Activated CD4-positive, CD25-positive, alpha-beta regulatory T cell treated with anti-CD3 and anti-CD28 coated beads, Interleukin-2, amount 50 U/mL, for 72 hours (primary cell): ENCODE measurements around the gene RFX1.
A peak's percentile ranks its signal among the peaks of the same experiment; 100 is the strongest.
"Not testable (repeated sequence)": the region's sequence is repeated elsewhere in the genome, so short reads cannot be mapped to it uniquely, and the experiment has no call there.

ENCODE experiments used
- DNase-seq: peaks from one replicate; pipeline ENCODE4 v3.0.0; 2021

Gene RFX1

DNA sequence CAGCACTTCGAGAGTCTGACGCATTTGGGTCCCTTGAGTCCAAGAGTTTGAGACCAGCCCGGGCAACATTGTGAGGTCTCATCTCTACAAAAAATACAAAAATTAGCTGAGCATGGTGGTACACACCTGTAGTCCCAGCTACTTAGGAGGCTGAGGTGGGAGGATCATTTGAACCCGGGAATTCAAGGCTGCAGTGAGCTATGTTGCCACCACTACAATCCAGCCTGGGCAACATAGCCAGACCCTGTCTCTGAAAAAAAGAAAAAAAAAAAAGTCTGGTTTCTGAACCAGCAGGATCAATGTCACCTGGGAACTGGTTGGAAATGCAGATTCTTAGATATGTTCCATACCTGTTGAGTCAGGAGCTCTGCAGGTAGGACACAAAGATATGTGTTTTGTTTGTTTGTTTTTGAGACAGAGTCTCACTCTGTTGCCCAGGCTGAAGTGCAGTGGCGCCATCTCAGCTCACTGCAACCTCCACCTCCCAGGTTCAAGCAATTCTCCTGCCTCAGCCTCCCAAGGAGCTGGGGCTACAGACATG lies 20.6 kb upstream of the RFX1 start:
- not testable (repeated sequence) for DNase-seq

DNA sequence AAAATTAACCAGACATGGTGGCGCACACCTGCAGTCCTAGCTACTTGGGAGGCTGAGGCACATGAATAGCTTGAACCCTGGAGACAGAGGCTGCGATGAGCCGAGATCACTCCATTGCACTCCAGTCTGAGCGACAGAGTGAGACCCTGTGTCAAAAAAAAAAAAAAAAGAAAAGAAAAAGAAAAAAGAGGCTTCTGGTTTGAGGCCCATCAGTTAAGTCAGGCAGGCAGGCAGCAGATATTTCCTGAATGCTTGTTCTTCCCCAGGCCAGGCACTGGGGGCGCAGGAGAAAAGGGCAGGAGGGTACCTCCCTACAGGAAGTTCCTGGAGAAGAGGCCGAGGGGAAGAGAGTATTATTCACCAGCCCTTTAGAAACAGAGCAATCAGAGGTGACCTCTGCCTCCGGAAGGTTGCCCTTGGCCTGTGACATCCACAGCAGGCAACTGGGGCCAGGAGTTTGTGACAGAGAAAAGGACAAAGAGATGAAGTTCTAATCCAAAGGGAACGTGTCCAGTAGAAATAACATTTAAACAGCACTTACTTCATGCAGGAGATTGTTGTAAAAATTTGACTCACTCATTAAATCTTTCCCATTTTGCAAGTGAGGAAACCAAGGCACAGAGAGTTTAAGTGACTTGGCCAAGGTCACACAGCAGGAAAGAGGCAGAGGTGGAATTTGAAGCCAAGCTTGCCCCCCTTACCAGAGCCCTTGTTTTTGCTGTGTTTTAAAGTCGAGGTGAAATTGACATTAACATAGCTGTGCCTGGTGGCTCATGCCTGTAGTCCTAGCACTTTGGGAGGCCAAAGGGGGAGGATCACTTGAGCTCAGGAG lies 17.5 kb upstream of the RFX1 start:
- DNase-seq, result no peak

DNA sequence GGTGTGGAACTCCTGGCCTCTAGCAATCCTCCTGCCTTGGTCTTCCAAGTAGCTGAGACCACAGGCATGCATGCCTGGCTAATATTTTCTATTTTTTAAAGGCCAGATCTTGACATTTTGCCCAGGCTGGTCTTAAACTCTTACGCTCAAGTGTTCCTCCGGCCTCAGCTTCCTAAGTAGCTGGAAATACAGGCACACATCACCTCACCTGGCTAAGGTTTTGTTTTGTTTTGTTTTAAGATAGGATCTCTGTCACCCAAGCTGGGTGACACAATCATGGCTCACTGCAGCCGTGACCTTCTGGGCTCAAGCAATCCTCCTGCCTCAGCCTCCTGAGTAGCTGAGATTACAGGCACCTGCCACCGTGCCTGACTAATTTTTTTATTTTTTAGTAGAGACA lies 16.3 kb upstream of the RFX1 start:
- no peak for DNase-seq

DNA sequence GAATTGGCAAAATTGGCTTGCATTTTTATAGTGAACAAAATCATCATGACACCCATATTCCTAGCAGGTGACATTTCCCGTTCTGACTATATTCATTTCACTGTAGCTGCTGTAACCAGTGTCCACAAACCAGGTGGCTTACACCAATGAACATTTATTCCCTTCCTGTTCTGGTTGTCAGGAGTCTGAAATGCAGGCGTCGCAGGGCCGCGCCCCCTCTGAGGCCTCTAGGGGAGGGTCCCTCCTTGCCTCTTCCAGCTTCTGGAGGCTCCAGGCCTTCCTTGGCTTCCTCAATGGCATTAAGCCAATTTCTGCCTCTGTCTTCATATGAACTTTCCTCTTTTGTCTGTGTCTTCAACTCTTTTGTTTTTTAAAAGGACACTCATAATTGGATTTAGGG lies 15.4 kb upstream of the RFX1 start:
- no peak for DNase-seq

DNA sequence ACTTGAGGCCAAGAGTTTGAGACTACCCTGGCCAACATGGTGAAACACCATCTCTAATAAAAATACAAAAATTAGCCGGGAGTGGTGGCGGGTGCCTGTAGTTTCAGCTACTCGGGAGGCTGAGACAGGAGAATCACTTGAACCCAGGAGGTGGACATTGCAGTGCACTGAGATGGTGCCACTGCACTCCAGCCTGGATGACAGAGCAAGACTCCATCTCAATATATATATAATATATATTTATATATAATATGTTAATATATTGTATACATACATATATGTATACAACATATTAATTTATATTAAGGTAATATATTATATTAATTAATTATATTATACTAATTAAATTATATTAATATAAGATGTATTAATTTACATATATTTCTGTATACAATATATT lies 13.6 kb upstream of the RFX1 start:
- not testable (repeated sequence) for DNase-seq

DNA sequence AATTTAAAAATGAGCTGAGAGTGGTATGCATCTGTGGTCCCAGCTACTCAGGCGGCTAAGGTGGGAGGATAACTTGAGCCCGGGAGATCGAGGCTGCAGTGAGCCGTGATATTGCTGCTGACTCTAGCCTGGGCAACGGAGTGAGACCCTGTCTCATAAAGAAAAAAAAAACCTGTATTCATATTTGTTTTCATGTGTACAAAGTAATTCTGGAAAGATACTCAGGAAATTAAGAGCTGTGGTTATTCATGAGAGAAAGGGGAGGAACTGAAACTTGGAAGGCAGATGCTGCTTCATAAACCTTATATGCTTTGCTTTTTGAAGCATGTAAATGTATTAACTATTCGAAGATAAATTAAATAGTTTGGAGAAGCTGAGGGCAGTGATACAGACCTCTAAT lies 13.0 kb upstream of the RFX1 start:
- no peak for DNase-seq

DNA sequence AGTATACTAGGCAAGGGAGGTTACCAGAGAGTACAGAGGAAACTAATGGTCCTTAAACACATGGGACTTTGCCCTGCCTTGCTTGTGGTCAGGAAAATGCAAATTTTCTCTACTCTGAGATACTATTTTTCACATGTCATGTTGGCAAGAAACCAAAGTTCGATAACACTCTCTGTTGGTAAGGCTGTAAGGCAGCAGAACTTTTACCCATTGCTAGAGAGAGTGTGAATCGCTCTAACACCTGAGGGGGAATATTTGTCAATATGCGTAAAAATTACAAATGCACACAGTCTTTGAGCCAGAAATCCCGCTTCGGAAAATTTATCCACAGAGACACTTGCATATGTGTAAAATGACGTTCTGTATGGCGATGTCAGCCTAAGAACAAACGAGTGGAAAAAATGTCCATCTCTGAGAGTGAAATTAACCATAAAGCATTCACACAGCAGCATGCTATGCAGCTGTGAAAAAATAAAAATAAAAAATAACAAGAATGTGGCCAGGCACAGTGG lies 9.5 kb upstream of the RFX1 start:
- no peak for DNase-seq

DNA sequence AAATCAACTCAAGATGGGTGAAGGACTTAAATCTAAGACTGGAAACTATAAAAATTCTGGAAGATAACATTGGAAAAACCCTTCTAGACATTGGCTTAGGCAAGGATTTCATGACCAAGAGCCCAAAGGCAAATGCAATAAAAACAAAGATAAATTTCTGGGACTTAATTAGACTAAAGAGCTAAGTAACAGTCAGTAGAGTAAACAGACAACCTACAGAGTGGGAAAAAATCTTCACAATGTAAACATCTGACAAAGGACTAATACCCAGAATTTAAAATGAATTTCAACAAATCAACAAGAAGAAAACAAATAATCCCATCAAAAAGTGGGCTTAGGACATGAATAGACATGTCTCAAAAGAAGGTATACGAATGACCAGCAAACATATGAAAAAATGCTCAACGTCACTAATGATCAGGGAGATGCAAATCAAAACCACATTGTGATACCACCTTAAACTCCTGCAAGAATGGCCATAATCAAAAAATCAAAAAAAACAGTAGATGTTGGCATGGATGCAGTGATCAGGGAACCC lies 6.3 kb upstream of the RFX1 start:
- no peak for DNase-seq

DNA sequence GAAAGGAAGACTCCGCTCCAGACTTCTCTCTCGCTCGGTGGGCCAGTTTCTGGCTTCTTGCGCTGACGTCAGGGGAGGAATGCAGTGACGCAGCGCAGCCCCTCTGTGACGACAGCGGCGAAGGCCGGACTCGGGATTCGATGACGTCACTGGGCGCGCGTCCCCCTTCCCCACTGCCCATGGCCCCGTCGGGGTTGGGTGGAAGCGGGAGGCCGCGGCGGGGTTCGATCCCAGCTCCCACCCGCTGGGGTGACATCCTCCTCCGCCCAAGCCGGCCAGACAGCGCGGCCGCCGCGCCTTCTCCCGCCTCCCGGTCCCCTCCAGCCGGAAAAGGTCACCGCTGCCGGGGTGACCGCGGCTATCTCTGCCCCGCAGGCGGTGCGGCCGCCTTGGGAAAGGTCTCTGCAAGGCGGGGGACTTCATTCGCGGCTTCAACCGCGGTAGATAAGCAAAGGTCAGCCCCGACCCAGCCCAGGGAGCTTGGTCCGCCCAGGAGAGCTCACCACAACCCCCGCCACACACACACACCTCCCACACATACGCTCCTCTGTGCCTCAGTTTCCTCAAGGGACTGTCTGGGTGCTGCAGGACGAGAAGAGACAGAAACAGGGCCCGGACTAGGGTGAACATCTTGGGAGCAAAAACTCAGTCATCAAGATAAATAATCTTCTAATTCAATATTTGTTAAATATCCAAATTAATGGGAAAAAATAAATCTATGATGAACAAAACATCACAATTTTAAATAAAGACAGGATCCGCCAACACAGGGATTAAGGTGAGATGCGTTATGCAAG lies 844 bp upstream of the RFX1 start:
- no peak for DNase-seq

DNA sequence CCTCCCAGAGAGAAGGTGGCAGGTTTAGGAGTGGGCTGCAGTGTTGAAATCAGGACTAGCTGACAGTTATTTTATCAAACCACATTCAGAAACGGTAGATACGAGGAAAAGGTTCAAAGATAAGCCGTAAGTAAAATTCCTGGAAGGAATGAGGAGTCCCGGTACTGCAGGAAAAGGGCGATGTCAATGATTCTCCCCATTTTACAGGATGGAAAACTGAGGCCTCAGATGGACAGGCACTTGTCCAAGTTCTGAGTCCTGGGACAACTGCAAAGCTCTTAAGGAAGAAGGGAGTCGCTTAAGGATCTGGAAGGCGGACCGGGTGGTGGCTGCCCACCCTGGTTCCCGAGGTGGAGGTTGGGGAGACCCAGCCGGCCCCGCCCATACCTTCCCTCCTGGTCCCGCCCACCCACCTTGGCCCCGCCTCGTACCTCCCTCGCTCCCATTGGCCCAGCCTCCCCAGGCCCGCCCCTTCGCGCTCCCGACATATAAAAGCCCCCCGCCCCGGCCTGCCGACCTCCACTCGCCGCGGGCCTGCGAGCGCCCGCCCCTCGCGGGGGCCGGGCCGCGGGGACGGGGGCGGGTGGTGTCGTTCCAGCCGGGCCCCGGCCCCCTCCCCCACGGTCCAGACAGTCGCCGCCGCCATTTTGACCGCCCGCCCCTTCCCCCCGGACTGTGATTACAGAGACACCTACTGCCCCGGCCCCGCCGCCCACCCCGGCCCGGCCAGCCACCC lies 603 bp downstream of the RFX1 start:
- peak; percentile 90 for DNase-seq

DNA sequence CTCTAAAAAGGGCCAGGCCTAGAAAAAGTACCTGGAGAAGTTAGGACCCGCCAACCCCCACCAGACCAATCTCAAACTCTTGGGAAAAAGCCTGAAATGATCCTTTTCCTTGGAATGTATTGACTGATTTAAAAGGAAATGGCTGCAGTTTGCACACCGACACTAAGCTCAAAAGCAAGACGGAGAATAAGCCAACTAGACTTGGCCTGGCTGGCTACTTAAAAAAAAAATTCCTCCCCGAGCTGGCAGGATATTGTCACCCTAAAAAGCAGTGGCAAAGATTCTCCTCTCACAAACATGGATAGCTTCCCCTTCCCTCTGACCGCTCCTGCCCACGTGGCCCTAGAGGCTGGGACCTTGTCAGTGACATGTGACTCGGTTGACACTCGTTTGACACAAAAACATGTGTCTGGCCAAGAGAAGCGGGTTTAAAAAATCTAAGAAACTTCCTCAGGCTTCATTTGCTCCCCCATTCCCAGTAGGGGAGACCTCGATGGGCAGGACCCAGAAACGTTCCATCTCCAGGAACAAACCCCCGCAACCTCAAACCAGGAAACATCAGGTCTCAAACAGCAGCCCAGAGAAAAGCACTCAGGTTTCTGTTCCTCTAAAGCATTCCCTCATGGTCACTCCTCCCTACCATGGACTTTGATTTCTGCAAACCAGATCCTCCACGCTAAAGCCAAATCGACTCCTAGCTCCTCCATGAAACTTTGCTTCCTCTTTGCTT lies 1.3 kb downstream of the RFX1 start:
- no peak for DNase-seq

DNA sequence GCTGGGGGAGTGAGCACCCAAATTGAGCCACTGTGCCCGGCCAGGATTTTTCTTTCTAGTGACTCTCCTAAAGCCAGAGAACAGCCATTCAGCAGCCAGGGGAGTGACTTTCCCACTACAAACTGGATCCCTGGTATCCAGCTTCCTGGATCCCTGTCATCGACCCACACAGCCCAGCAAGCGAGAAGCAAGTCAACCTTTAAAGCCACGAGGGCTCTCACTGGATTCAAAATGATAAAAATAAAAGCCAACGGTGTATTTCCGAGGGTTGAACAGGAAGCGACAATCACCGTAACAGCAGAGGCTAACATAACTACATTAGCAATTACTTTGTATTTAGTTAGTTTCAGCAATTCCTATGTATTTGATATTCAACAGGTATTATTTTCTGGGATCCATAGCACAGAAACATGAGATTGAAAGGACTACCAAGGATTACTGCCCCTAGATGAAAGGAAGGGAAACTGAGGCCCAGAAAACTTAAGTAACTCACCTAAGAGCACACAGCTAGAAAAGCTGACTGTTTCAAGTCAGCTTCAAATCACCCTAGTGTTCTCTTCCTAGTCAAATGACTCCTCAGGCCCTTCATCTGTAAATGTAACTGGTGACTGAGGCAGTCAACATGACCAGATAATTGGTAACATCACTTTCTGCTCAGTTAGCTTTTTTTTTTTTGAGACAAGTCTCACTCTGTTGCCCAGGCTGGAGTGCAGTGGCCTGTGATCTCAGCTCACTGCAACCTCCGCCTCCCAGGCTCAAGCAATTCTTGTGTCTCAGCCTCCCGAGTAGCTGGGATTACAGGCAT lies 2.7 kb downstream of the RFX1 start:
- no peak for DNase-seq

DNA sequence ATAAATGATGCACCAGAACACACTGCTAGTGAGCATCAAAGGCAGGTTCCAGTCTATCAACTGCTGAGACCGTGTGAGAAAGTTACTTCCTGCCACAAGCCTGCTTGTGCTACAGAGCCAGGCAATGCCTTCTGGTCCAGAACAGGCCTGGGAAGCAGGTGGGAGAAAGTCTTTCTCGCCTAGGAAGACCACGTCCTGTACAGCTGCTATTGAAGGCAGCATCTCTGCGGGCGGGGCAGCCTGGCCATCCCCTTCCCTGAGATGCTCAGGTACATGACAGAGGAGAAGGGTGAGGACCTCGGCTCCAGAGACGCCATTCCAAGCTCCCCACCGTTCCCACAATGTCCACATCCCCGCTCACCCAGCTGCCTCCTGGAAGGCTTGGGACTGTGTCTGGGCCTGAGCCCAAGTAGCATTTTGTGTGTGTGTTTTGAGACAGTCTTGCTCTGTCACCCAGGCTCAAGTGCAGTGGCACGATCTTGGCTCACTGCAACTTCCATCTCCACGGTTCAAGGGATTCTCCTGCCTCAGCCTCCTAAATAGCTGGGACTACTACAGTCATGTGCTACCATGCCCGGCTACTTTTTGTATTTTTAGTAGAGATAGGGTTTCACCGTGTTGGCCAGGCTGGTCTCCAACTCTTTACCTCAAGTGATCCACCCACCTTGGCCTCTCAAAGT lies 3.4 kb downstream of the RFX1 start:
- DNase-seq, result no peak

DNA sequence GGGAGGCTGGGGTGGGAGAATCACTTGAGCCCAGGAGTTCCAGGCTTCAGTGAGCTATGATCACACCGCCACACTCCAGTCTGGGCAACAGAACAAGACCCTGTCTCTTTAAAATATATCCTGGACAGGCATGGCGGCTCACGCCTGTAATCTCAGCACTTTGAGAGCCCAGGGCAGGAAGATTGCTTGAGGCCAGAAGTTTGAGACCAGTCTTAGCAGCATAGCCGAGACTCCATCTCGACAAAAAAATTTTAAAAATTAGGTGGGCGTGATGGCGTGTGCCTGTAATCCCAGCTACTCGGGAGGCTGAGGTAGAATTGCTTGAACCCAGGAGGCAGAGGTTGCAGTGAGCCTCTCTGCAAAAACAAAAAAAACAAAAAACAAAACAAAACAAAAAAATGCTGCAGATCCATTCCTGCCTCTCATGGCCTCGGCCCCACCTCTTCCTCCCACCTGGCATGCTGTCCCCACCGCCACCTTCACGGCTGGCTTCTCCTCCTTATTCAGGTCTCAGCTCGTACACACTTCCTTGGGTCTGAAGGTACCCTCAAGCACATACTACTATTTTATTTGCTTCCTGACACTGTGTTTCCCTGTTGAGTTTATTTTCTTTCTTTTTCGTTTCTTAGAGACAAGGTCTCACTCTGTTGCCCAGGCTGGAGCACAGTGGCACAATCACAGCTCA lies 5.3 kb downstream of the RFX1 start:
- no peak for DNase-seq

DNA sequence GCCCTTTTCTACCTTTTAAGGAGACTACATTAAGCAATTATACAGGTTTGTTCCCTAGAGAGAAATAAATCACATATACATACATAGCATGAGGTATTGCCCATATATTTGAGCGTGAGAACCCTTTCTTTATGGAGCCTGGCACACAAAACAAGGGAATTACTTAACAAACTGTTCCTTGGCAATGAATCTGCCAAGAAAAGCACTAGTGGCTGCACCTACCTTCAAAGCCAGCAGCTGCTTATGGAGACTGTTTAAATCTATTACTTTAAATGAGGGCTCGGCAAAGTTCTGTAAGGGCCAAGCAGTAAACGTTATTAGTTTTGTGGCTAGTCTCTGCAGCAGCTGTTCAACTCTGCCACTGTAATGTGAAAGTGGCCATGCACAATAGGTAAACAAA lies 7.0 kb downstream of the RFX1 start:
- no peak for DNase-seq

DNA sequence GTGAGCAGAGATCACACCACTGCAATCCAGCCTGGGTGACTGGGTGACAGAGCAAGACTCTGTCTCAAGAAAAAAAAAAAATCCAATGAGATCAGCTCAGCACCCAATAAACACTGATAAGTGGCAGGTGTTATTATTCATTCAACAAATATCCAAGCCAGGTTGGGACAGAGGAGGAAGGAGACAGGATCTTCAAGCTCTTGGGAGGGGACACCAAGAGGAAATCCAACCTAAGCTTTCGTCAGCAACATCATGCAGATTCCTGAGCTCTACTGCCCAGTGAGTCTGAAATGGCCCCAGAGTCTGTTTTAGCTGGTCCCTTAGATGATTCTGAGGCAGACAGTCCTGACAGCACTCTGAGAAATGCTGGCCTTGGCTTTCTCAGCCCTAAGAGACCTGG lies 7.7 kb downstream of the RFX1 start:
- DNase-seq, result no peak

DNA sequence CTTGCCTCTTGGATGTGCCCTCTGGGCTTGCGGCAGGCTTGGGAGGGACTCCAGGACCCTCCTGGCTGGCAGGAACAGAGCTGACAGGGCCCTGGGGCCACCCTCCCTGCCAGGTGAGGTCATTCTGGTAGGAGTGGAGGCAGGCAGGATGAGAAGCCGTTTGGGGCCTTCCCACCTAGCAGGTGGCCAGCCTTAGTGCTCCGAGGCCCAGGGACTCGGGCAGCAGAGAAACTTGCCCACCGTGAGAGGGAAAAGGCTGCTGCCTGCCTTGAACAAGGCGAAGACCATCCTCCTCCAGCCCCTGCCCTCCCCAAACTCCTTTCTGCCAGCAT lies 8.5 kb downstream of the RFX1 start:
- DNase-seq, result no peak

DNA sequence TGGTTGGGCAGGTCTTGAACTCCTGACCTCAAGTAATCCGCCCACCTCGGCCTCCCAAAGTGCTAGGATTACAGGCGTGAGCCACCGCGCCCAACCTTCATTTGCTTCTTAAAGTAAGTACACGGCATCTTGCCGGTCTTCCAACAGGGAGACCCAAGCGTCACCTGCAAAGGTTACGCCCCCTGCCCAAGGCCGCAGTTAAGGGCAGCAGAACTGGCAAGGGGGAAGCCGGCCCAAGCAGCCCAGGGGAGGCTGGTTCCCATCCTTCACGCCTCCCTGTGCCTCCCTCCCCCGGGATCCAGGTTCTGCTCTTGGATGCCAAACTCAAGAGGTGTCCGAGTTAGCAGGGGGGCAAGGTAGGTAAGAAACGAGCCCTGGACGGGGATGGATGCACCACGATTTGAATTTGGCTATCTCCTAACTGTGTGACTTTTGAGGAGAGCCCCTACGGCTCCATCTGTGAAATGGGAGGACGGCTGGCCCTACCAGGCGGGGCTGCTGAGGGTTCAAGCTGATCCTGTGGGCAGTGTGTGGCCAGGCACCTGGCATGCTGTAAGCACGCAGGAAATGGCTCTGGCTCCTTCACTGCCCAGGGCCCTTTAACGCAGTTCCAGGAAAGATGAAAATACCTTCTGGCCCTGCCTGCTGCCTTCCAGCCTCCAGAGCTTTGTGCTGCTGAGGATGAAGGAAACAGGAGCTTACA lies 9.0 kb downstream of the RFX1 start:
- no peak for DNase-seq
